HG03342 (cell line): ENCODE measurements around the gene ERCC3.
"Not testable (repeated sequence)": the region's sequence is repeated elsewhere in the genome, so short reads cannot be mapped to it uniquely, and the experiment has no call there.

ENCODE experiments used
- ATAC-seq: cut with Tn5 transposase; IDR thresholded peaks from one replicate; pipeline ENCODE4 v1.9.1; 2021; ENCODE audit warnings: mild to moderate bottlenecking, moderate library complexity; ENCODE audit not compliant: unreplicated experiment

Gene ERCC3

GRCh38 chr2:127280693-127281092 is 13.3 kb downstream of the ERCC3 start:
- no peak for ATAC-seq

- no peak for ATAC-seq
These were observed 14.2 kb downstream of the ERCC3 start for GRCh38 chr2:127279781-127280180.

GRCh38 chr2:127278959-127279358 is 15.0 kb downstream of the ERCC3 start:
- ATAC-seq, result no peak

GRCh38 chr2:127277028-127277427 is 16.9 kb downstream of the ERCC3 start:
- peak; percentile 83 for ATAC-seq

- no peak for ATAC-seq
These were observed 18.2 kb downstream of the ERCC3 start for GRCh38 chr2:127275789-127276188.

GRCh38 chr2:127275356-127275755 is 18.6 kb downstream of the ERCC3 start:
- no peak for ATAC-seq

GRCh38 chr2:127270663-127271062 is 23.3 kb downstream of the ERCC3 start:
- ATAC-seq, result no peak

GRCh38 chr2:127261804-127262406 is 32.0 kb downstream of the ERCC3 start:
- no peak for ATAC-seq

- no peak for ATAC-seq
These were observed 34.6 kb downstream of the ERCC3 start for GRCh38 chr2:127259355-127259754.

- ATAC-seq, result no peak
These were observed 37.1 kb downstream of the ERCC3 start for GRCh38 chr2:127256866-127257265.

GRCh38 chr2:127256381-127256780 is 37.6 kb downstream of the ERCC3 start:
- ATAC-seq, result no peak

- no peak for ATAC-seq
These were observed 38.2 kb downstream of the ERCC3 start for GRCh38 chr2:127255721-127256120.

- no peak for ATAC-seq
These were observed 38.8 kb downstream of the ERCC3 start for GRCh38 chr2:127255146-127255545.

GRCh38 chr2:127254386-127254981 is 39.5 kb downstream of the ERCC3 start:
- no peak for ATAC-seq

GRCh38 chr2:127241184-127241583 is 52.8 kb downstream of the ERCC3 start:
- not testable (repeated sequence) for ATAC-seq

- ATAC-seq, result no peak
These were observed 54.5 kb downstream of the ERCC3 start for GRCh38 chr2:127239395-127239794.

- not testable (repeated sequence) for ATAC-seq
These were observed 56.2 kb downstream of the ERCC3 start for GRCh38 chr2:127237768-127238167.

GRCh38 chr2:127235082-127235702 is 58.8 kb downstream of the ERCC3 start:
- ATAC-seq, result no peak

GRCh38 chr2:127233710-127234109 is 60.2 kb downstream of the ERCC3 start:
- ATAC-seq, result no peak

GRCh38 chr2:127231130-127231865 is 62.6 kb downstream of the ERCC3 start:
- no peak for ATAC-seq

- no peak for ATAC-seq
These were observed 64.4 kb downstream of the ERCC3 start for GRCh38 chr2:127229555-127229954.

- ATAC-seq, result no peak
These were observed 65.8 kb downstream of the ERCC3 start for GRCh38 chr2:127228102-127228501.
